Endothelial cell of umbilical vein (primary cell): ENCODE measurements around the gene ZNF407. TPM values are rescaled to one million over a fixed set of nuclear protein-coding genes. Genes with fewer than 3 reads are reported as not detected.

Source experiments
- BruUV-seq: library from RNA; stranded (reverse); fragments of 400-500 nt; replicated peaks from 2 replicates; lab custom pipeline; 2021; lab: Mats Ljungman, UMichigan
- CTCF ChIA-PET: fragments of 300-600, 350-600 bp; sonication (Branson Sonifier 250); formaldehyde crosslinking; loops from one replicate; lab custom pipeline; 2021; ENCODE audit warnings: antibody characterized with exemption, inconsistent platforms; lab: Charles Lee
- POLR2A ChIA-PET: fragments of 300-600, 350-600 bp; sonication (Branson Sonifier 250); formaldehyde crosslinking; loops from one replicate; lab custom pipeline; 2021; ENCODE audit warnings: antibody characterized with exemption, inconsistent platforms; lab: Charles Lee
- DNase-seq: peaks from one replicate; pipeline ENCODE4 v3.0.0-alpha.2; 2011; ENCODE audit warnings: low read depth, low spot score
- FAIRE-seq: peaks from 2 replicates; lab custom pipeline; 2011; peaks lifted over from hg19 to GRCh38; lab: Jason Lieb, UNC
- H2AFZ ChIP-seq: 2 replicates; pipeline ENCODE4 v1.6.0; 2012; ENCODE audit warnings: low read depth, low read length, control low read depth, inconsistent platforms
- H3K27ac ChIP-seq: 2 replicates; pipeline ENCODE4 v1.5.1; 2011; ENCODE audit warnings: low read depth, mild to moderate bottlenecking, control low read depth, low read length, moderate library complexity; ENCODE audit not compliant: insufficient read depth
- H3K27me3 ChIP-seq, 2 experiments: 2 replicates each; pipeline versions ENCODE4 v1.6.0 to v1.6.1; 2011; ENCODE audit warnings: low read length in 2 of 2, mixed read lengths in 1 of 2; ENCODE audit not compliant: control insufficient read depth in 2 of 2, insufficient read depth in 2 of 2
- H3K36me3 ChIP-seq, 2 experiments: 2 replicates in 1 of 2; 3 replicates in 1 of 2; pipeline ENCODE4 v1.5.1; 2011; ENCODE audit warnings: low read length in 2 of 2, mild to moderate bottlenecking in 1 of 2, moderate library complexity in 1 of 2; ENCODE audit not compliant: control insufficient read depth in 2 of 2, insufficient read depth in 2 of 2; ENCODE audit errors: extremely low read depth in 1 of 2
- H3K4me1 ChIP-seq: 3 replicates; pipeline ENCODE4 v1.5.1; 2011; ENCODE audit warnings: mild to moderate bottlenecking, low read length; ENCODE audit not compliant: control insufficient read depth, insufficient read depth; ENCODE audit errors: extremely low read depth
- H3K4me2 ChIP-seq: 2 replicates; pipeline ENCODE4 v1.6.1; 2011; ENCODE audit warnings: low read length, control low read depth, mixed read lengths; ENCODE audit not compliant: insufficient read depth
- H3K4me3 ChIP-seq, 3 experiments: fragments of 200-600 bp in 1 of 3; sonication (generic), shearing (Covaris generic) in 1 of 3; replicated peaks in 1 of 3; 2 replicates each; pipeline ENCODE4 v1.5.1; 2011 to 2016; ENCODE audit warnings: control low read depth in 3 of 3, low read length in 3 of 3, mild to moderate bottlenecking in 2 of 3, inconsistent platforms in 1 of 3, low read depth in 1 of 3, moderate library complexity in 1 of 3; ENCODE audit not compliant: insufficient read depth in 1 of 3
- H3K79me2 ChIP-seq: 2 replicates; pipeline ENCODE4 v1.6.0; 2012; ENCODE audit warnings: low read length, inconsistent platforms; ENCODE audit not compliant: control insufficient read depth, insufficient read depth
- H3K9ac ChIP-seq: replicated peaks from 2 replicates; pipeline ENCODE3; 2011; ENCODE audit warnings: low read length, control low read depth; ENCODE audit not compliant: insufficient read depth; ENCODE audit errors: extremely low read depth
- H3K9me1 ChIP-seq: replicated peaks from 3 replicates; pipeline ENCODE4 v1.6.0; 2011; ENCODE audit warnings: mild to moderate bottlenecking, low read length; ENCODE audit not compliant: control insufficient read depth, insufficient read depth; ENCODE audit errors: extremely low read depth
- H3K9me3 ChIP-seq: replicated peaks from 2 replicates; pipeline ENCODE4 v1.5.1; 2012; ENCODE audit warnings: low read length, inconsistent platforms; ENCODE audit not compliant: control insufficient read depth, insufficient read depth
- H4K20me1 ChIP-seq: replicated peaks from 2 replicates; pipeline ENCODE3; 2011; ENCODE audit warnings: mild to moderate bottlenecking, low read length; ENCODE audit not compliant: control insufficient read depth, insufficient read depth; ENCODE audit errors: extremely low read depth
- EZH2 ChIP-seq: IDR thresholded peaks from 2 replicates; pipeline ENCODE4 v1.6.1; 2012; ENCODE audit warnings: borderline replicate concordance, low read depth, mild to moderate bottlenecking, moderate library complexity, low read length, inconsistent platforms; ENCODE audit not compliant: severe bottlenecking
- FOS ChIP-seq: IDR thresholded peaks from 2 replicates; pipeline ENCODE4 v1.6.1; 2011; ENCODE audit warnings: mild to moderate bottlenecking, low read length, moderate library complexity, borderline replicate concordance; ENCODE audit not compliant: insufficient read depth
- GATA2 ChIP-seq: IDR thresholded peaks from 2 replicates; pipeline ENCODE4 v1.7.0; 2011; ENCODE audit warnings: low read depth, mild to moderate bottlenecking, moderate library complexity, mixed read lengths, low read length; ENCODE audit not compliant: insufficient read length, insufficient read depth
- JUN ChIP-seq: IDR thresholded peaks from 2 replicates; pipeline ENCODE4 v1.6.1; 2011; ENCODE audit warnings: borderline replicate concordance, low read depth; ENCODE audit not compliant: insufficient read length, insufficient read depth
- MAX ChIP-seq: IDR thresholded peaks from 2 replicates; pipeline ENCODE4 v1.6.1; 2011; ENCODE audit not compliant: insufficient read depth, insufficient read length
- MYC ChIP-seq: IDR thresholded peaks from one replicate; pipeline ENCODE4 v1.6.1; 2011; ENCODE audit warnings: mild to moderate bottlenecking, low read depth, low read length
- POLR2A ChIP-seq: IDR thresholded peaks from 2 replicates; pipeline ENCODE4 v1.6.1; 2012; ENCODE audit warnings: low read depth, mild to moderate bottlenecking, control low read depth, low read length
- POLR2AphosphoS5 ChIP-seq: IDR thresholded peaks from 2 replicates; pipeline ENCODE4 v1.6.1; 2012; ENCODE audit warnings: low read depth, mild to moderate bottlenecking, control low read depth, low read length, moderate library complexity; ENCODE audit not compliant: insufficient read depth
- dilution Hi-C: fragments of 300-500 bp; cut with MboI; formaldehyde crosslinking; loops from one replicate; pipeline ENCODE4 v1.15.0; 2019; ENCODE audit warnings: low sequenced_read_pairs; ENCODE audit not compliant: extremely low pct_ligation_motif_present
- intact Hi-C: fragments of 100-400 bp; cut with micrococcal nuclease; formaldehyde crosslinking; loops from one replicate; pipeline ENCODE4 v1.10.0; 2022
- polyA plus RNA-seq, 4 experiments: library from polyadenylated mRNA; depleted of rRNA in 3 of 4; stranded (reverse) in 3 of 4; unstranded in 1 of 4; fragments of >200 nt; gene quantifications; 2 replicates each; pipeline versions ENCODE4 v1.2.1 to v1.2.3, GENCODE V29; 2011 to 2012; ENCODE audit warnings: missing spikeins in 1 of 4
- total RNA-seq: library from RNA; stranded (reverse); gene quantifications from 2 replicates; pipeline ENCODE4 v1.2.3, GENCODE V29; 2021
- TF ChIP-seq, protein P1 (sequence below), 2 donors: IDR thresholded peaks; 1 replicate in 1 of 2; 2 replicates in 1 of 2; pipeline ENCODE4 v1.5.1; 2011; ENCODE audit warnings: low read length in 2 of 2, mild to moderate bottlenecking in 2 of 2, moderate library complexity in 2 of 2, control low read depth in 1 of 2, inconsistent platforms in 1 of 2, low read depth in 1 of 2; ENCODE audit not compliant: insufficient read depth in 1 of 2; ENCODE audit errors: extremely low read depth in 1 of 2

Gene ZNF407
- total and polyA plus RNA-seq, 2 donors (not counting 3 experiments of a cell fraction or from before 2014, with no cell fraction given) = 3.8 to 20.1 TPM

- peaks cover 4 to 15% of the 10 kb centered on the region in 2 experiments for H3K27me3 ChIP-seq
- no peaks in the 10 kb centered on the region for H3K79me2 ChIP-seq
- no TSS peak for BruUV-seq
- no peaks in the 10 kb centered on the region for H3K9me1 ChIP-seq
- H3K36me3 ChIP-seq = no peaks in the 10 kb centered on the region
- intact Hi-C loops (no loop called here), dilution Hi-C loops (no loop called here)
- H4K20me1 ChIP-seq = no peaks in the 10 kb centered on the region
- H3K4me1 ChIP-seq = no peaks in the 10 kb centered on the region
- TF ChIP-seq JUN = no peak
- no peak for TF ChIP-seq FOS
- TF ChIP-seq POLR2AphosphoS5 = no peak
- TF ChIP-seq POLR2A = no peak
- no peaks in the 10 kb centered on the region for H3K9me3 ChIP-seq
- no peak overlapping the region for H3K4me2 ChIP-seq
- DNase-seq (no peak), FAIRE-seq (no peak)
- POLR2A ChIA-PET = no interaction called here
- H3K9ac ChIP-seq = no peak overlapping the region
- no peak overlapping the region for H2AFZ ChIP-seq
- CTCF ChIA-PET = no interaction called here
- no peak overlapping the region for H3K4me3 ChIP-seq
- H3K27ac ChIP-seq = no peak overlapping the region
Measured at GRCh38 chr18:74587441-74587840, 10.2 kb upstream of the ZNF407 start.

DNA sequence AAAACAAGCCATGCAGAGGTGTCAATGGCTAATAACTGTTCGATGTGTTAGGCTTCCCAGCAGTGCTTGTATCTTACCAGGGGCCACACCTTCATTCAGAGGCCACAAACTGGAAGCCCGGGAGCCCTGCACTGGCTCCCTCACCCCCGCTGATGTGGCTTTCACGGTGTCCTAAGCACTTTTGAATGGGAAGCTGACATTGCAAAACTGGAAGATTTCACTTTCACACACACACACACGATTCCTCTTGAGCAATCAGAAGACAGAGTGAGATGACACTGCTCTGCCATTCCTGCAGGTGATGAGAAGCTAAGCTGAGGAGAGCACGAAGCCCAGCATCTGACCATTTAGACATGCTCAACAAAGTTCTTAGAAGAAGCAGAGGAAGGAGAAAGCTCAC, 8.6 kb upstream of the ZNF407 start:
- H3K79me2 ChIP-seq = no peaks in the 10 kb centered on the region
- TF ChIP-seq FOS = no peak
- TF ChIP-seq POLR2AphosphoS5 = no peak
- TF ChIP-seq, protein P1, sequence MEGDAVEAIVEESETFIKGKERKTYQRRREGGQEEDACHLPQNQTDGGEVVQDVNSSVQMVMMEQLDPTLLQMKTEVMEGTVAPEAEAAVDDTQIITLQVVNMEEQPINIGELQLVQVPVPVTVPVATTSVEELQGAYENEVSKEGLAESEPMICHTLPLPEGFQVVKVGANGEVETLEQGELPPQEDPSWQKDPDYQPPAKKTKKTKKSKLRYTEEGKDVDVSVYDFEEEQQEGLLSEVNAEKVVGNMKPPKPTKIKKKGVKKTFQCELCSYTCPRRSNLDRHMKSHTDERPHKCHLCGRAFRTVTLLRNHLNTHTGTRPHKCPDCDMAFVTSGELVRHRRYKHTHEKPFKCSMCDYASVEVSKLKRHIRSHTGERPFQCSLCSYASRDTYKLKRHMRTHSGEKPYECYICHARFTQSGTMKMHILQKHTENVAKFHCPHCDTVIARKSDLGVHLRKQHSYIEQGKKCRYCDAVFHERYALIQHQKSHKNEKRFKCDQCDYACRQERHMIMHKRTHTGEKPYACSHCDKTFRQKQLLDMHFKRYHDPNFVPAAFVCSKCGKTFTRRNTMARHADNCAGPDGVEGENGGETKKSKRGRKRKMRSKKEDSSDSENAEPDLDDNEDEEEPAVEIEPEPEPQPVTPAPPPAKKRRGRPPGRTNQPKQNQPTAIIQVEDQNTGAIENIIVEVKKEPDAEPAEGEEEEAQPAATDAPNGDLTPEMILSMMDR (IDR thresholded peaks at IDR 0.05; ENCODE audit: extremely low read depth in 1 of 2, insufficient read depth in 1 of 2, low read depth in 1 of 2, low read length in 2 of 2) = no peak
- TF ChIP-seq POLR2A = no peak
- no peak for TF ChIP-seq JUN
- TF ChIP-seq EZH2 = no peak
- no peak for TF ChIP-seq GATA2
- TF ChIP-seq MAX = no peak
- TF ChIP-seq MYC = no peak
- no TSS peak for BruUV-seq
- no peak overlapping the region for H3K9ac ChIP-seq
- H3K36me3 ChIP-seq = no peaks in the 10 kb centered on the region
- H3K9me1 ChIP-seq = no peaks in the 10 kb centered on the region
- H3K4me3 ChIP-seq = no peak overlapping the region
- H2AFZ ChIP-seq = no peak overlapping the region
- peaks cover 0 to 15% of the 10 kb centered on the region in 2 experiments for H3K27me3 ChIP-seq
- dilution Hi-C loops = no loop called here
- no peak overlapping the region for H3K27ac ChIP-seq
- ChIA-PET POLR2A (no interaction called here), CTCF (no interaction called here)
- H3K4me1 ChIP-seq = no peaks in the 10 kb centered on the region
- FAIRE-seq (no peak), DNase-seq (no peak)
- H4K20me1 ChIP-seq = no peaks in the 10 kb centered on the region
- no peak overlapping the region for H3K4me2 ChIP-seq
- intact Hi-C loops = no loop called here
- no peaks in the 10 kb centered on the region for H3K9me3 ChIP-seq
